Endothelial cell of umbilical vein (primary cell): ENCODE measurements around the gene CYP2D6. TPM values are rescaled to one million over a fixed set of nuclear protein-coding genes. Genes with fewer than 3 reads are reported as not detected.

Experiments used
- BruUV-seq: library from RNA; stranded (reverse); fragments of 400-500 nt; replicated peaks from 2 replicates; lab custom pipeline; 2021; lab: Mats Ljungman, UMichigan
- CTCF ChIA-PET: fragments of 300-600, 350-600 bp; sonication (Branson Sonifier 250); formaldehyde crosslinking; loops from one replicate; lab custom pipeline; 2021; ENCODE audit warnings: antibody characterized with exemption, inconsistent platforms; lab: Charles Lee
- POLR2A ChIA-PET: fragments of 300-600, 350-600 bp; sonication (Branson Sonifier 250); formaldehyde crosslinking; loops from one replicate; lab custom pipeline; 2021; ENCODE audit warnings: antibody characterized with exemption, inconsistent platforms; lab: Charles Lee
- DNase-seq: peaks from one replicate; pipeline ENCODE4 v3.0.0-alpha.2; 2011; ENCODE audit warnings: low read depth, low spot score
- FAIRE-seq: peaks from 2 replicates; lab custom pipeline; 2011; peaks lifted over from hg19 to GRCh38; lab: Jason Lieb, UNC
- H2AFZ ChIP-seq: 2 replicates; pipeline ENCODE4 v1.6.0; 2012; ENCODE audit warnings: low read depth, low read length, control low read depth, inconsistent platforms
- H3K27ac ChIP-seq: 2 replicates; pipeline ENCODE4 v1.5.1; 2011; ENCODE audit warnings: low read depth, mild to moderate bottlenecking, control low read depth, low read length, moderate library complexity; ENCODE audit not compliant: insufficient read depth
- H3K27me3 ChIP-seq, 2 experiments: 2 replicates each; pipeline versions ENCODE4 v1.6.0 to v1.6.1; 2011; ENCODE audit warnings: low read length in 2 of 2, mixed read lengths in 1 of 2; ENCODE audit not compliant: control insufficient read depth in 2 of 2, insufficient read depth in 2 of 2
- H3K36me3 ChIP-seq, 2 experiments: 2 replicates in 1 of 2; 3 replicates in 1 of 2; pipeline ENCODE4 v1.5.1; 2011; ENCODE audit warnings: low read length in 2 of 2, mild to moderate bottlenecking in 1 of 2, moderate library complexity in 1 of 2; ENCODE audit not compliant: control insufficient read depth in 2 of 2, insufficient read depth in 2 of 2; ENCODE audit errors: extremely low read depth in 1 of 2
- H3K4me1 ChIP-seq: 3 replicates; pipeline ENCODE4 v1.5.1; 2011; ENCODE audit warnings: mild to moderate bottlenecking, low read length; ENCODE audit not compliant: control insufficient read depth, insufficient read depth; ENCODE audit errors: extremely low read depth
- H3K4me2 ChIP-seq: 2 replicates; pipeline ENCODE4 v1.6.1; 2011; ENCODE audit warnings: low read length, control low read depth, mixed read lengths; ENCODE audit not compliant: insufficient read depth
- H3K4me3 ChIP-seq, 3 experiments: fragments of 200-600 bp in 1 of 3; sonication (generic), shearing (Covaris generic) in 1 of 3; replicated peaks in 1 of 3; 2 replicates each; pipeline ENCODE4 v1.5.1; 2011 to 2016; ENCODE audit warnings: control low read depth in 3 of 3, low read length in 3 of 3, mild to moderate bottlenecking in 2 of 3, inconsistent platforms in 1 of 3, low read depth in 1 of 3, moderate library complexity in 1 of 3; ENCODE audit not compliant: insufficient read depth in 1 of 3
- H3K79me2 ChIP-seq: 2 replicates; pipeline ENCODE4 v1.6.0; 2012; ENCODE audit warnings: low read length, inconsistent platforms; ENCODE audit not compliant: control insufficient read depth, insufficient read depth
- H3K9ac ChIP-seq: replicated peaks from 2 replicates; pipeline ENCODE3; 2011; ENCODE audit warnings: low read length, control low read depth; ENCODE audit not compliant: insufficient read depth; ENCODE audit errors: extremely low read depth
- H3K9me1 ChIP-seq: replicated peaks from 3 replicates; pipeline ENCODE4 v1.6.0; 2011; ENCODE audit warnings: mild to moderate bottlenecking, low read length; ENCODE audit not compliant: control insufficient read depth, insufficient read depth; ENCODE audit errors: extremely low read depth
- H3K9me3 ChIP-seq: replicated peaks from 2 replicates; pipeline ENCODE4 v1.5.1; 2012; ENCODE audit warnings: low read length, inconsistent platforms; ENCODE audit not compliant: control insufficient read depth, insufficient read depth
- H4K20me1 ChIP-seq: replicated peaks from 2 replicates; pipeline ENCODE3; 2011; ENCODE audit warnings: mild to moderate bottlenecking, low read length; ENCODE audit not compliant: control insufficient read depth, insufficient read depth; ENCODE audit errors: extremely low read depth
- CTCF ChIP-seq, 2 donors: IDR thresholded peaks; 1 replicate in 1 of 2; 2 replicates in 1 of 2; pipeline ENCODE4 v1.5.1; 2011; ENCODE audit warnings: low read length in 2 of 2, mild to moderate bottlenecking in 2 of 2, moderate library complexity in 2 of 2, control low read depth in 1 of 2, inconsistent platforms in 1 of 2, low read depth in 1 of 2; ENCODE audit not compliant: insufficient read depth in 1 of 2; ENCODE audit errors: extremely low read depth in 1 of 2
- EZH2 ChIP-seq: IDR thresholded peaks from 2 replicates; pipeline ENCODE4 v1.6.1; 2012; ENCODE audit warnings: borderline replicate concordance, low read depth, mild to moderate bottlenecking, moderate library complexity, low read length, inconsistent platforms; ENCODE audit not compliant: severe bottlenecking
- FOS ChIP-seq: IDR thresholded peaks from 2 replicates; pipeline ENCODE4 v1.6.1; 2011; ENCODE audit warnings: mild to moderate bottlenecking, low read length, moderate library complexity, borderline replicate concordance; ENCODE audit not compliant: insufficient read depth
- GATA2 ChIP-seq: IDR thresholded peaks from 2 replicates; pipeline ENCODE4 v1.7.0; 2011; ENCODE audit warnings: low read depth, mild to moderate bottlenecking, moderate library complexity, mixed read lengths, low read length; ENCODE audit not compliant: insufficient read length, insufficient read depth
- JUN ChIP-seq: IDR thresholded peaks from 2 replicates; pipeline ENCODE4 v1.6.1; 2011; ENCODE audit warnings: borderline replicate concordance, low read depth; ENCODE audit not compliant: insufficient read length, insufficient read depth
- MAX ChIP-seq: IDR thresholded peaks from 2 replicates; pipeline ENCODE4 v1.6.1; 2011; ENCODE audit not compliant: insufficient read depth, insufficient read length
- MYC ChIP-seq: IDR thresholded peaks from one replicate; pipeline ENCODE4 v1.6.1; 2011; ENCODE audit warnings: mild to moderate bottlenecking, low read depth, low read length
- POLR2A ChIP-seq: IDR thresholded peaks from 2 replicates; pipeline ENCODE4 v1.6.1; 2012; ENCODE audit warnings: low read depth, mild to moderate bottlenecking, control low read depth, low read length
- POLR2AphosphoS5 ChIP-seq: IDR thresholded peaks from 2 replicates; pipeline ENCODE4 v1.6.1; 2012; ENCODE audit warnings: low read depth, mild to moderate bottlenecking, control low read depth, low read length, moderate library complexity; ENCODE audit not compliant: insufficient read depth
- dilution Hi-C: fragments of 300-500 bp; cut with MboI; formaldehyde crosslinking; loops from one replicate; pipeline ENCODE4 v1.15.0; 2019; ENCODE audit warnings: low sequenced_read_pairs; ENCODE audit not compliant: extremely low pct_ligation_motif_present
- intact Hi-C: fragments of 100-400 bp; cut with micrococcal nuclease; formaldehyde crosslinking; loops from one replicate; pipeline ENCODE4 v1.10.0; 2022
- polyA plus RNA-seq, 4 experiments: library from polyadenylated mRNA; depleted of rRNA in 3 of 4; stranded (reverse) in 3 of 4; unstranded in 1 of 4; fragments of >200 nt; gene quantifications; 2 replicates each; pipeline versions ENCODE4 v1.2.1 to v1.2.3, GENCODE V29; 2011 to 2012; ENCODE audit warnings: missing spikeins in 1 of 4
- total RNA-seq: library from RNA; stranded (reverse); gene quantifications from 2 replicates; pipeline ENCODE4 v1.2.3, GENCODE V29; 2021

The CYP2D6 gene
- total and polyA plus RNA-seq, 2 donors (not counting 3 experiments of a cell fraction or from before 2014, with no cell fraction given) = 0.25 to 0.91 TPM

- BruUV-seq = no TSS peak
- dilution Hi-C loops = no loop called here
- no peak overlapping the region for H3K27ac ChIP-seq
- FAIRE-seq (no peak), DNase-seq (no peak)
- H3K4me2 ChIP-seq = no peak overlapping the region
- H3K4me3 ChIP-seq = peak overlapping the region in 1 of 3 experiments; percentile 5
- no peaks in the 10 kb centered on the region for H3K79me2 ChIP-seq
- no peaks in the 10 kb centered on the region for H3K9me1 ChIP-seq
- no peak overlapping the region for H3K9ac ChIP-seq
- no peaks in the 10 kb centered on the region for H3K4me1 ChIP-seq
- H3K27me3 ChIP-seq = no peaks in the 10 kb centered on the region
- no peaks in the 10 kb centered on the region for H3K36me3 ChIP-seq
- H3K9me3 ChIP-seq = no peaks in the 10 kb centered on the region
- CTCF ChIA-PET = interaction anchor here (1.1 kb wide), 1 partner anchor 44 kb away, joined by 3 read pairs; no protein-coding TSS in a partner anchor
- peak overlapping the region; percentile 46 for H2AFZ ChIP-seq
- TF ChIP-seq JUN = no peak
- TF ChIP-seq GATA2 = no peak
- POLR2A ChIA-PET = no interaction called here
- no peaks in the 10 kb centered on the region for H4K20me1 ChIP-seq
- intact Hi-C loops = loop anchor here (10.0 kb wide), 1 partner anchor 1868 kb away; no protein-coding TSS in a partner anchor
Observed at GRCh38 chr22:42152661-42153270, 22.2 kb upstream of the CYP2D6 start.

- dilution Hi-C loops = no loop called here
Observed at GRCh38 chr22:42151924-42152635, 21.5 kb upstream of the CYP2D6 start.

More at GRCh38 chr22:42151924-42152635, 21.5 kb upstream of the CYP2D6 start:
- CTCF ChIA-PET = interaction anchor here (1.1 kb wide), 1 partner anchor 45 kb away, joined by 3 read pairs; no protein-coding TSS in a partner anchor
- POLR2A ChIA-PET = no interaction called here
- Histone ChIP-seq H3K4me2 (no peak overlapping the region), H3K36me3 (no peaks in the 10 kb centered on the region), H3K27me3 (no peaks in the 10 kb centered on the region), H3K79me2 (no peaks in the 10 kb centered on the region), H3K9me1 (no peaks in the 10 kb centered on the region), H3K9me3 (no peaks in the 10 kb centered on the region), H3K27ac (no peak overlapping the region), H3K4me3 (peak overlapping the region in 1 of 3 experiments; percentile 5), H2AFZ (peak overlapping the region; percentile 46), H3K4me1 (no peaks in the 10 kb centered on the region), H3K9ac (no peak overlapping the region), H4K20me1 (no peaks in the 10 kb centered on the region)
- FAIRE-seq (no peak), DNase-seq (no peak)
- intact Hi-C loops = loop anchor here (10.0 kb wide), 1 partner anchor 1867 kb away; no protein-coding TSS in a partner anchor
- no peak for TF ChIP-seq MYC
- TF ChIP-seq GATA2 = no peak
- no peak for TF ChIP-seq EZH2
- TF ChIP-seq MAX = no peak
- no peak for TF ChIP-seq CTCF (IDR thresholded peaks at IDR 0.05; ENCODE audit: extremely low read depth in 1 of 2, insufficient read depth in 1 of 2, low read depth in 1 of 2, low read length in 2 of 2)
- TF ChIP-seq JUN = no peak
- no peak for TF ChIP-seq POLR2AphosphoS5
- no peak for TF ChIP-seq FOS
- no peak for TF ChIP-seq POLR2A
- BruUV-seq = no TSS peak
